Measurements from ENCODE around the gene MBNL1. TPM values are rescaled to one million over a fixed set of nuclear protein-coding genes. Genes with fewer than 3 reads are reported as not detected.

MBNL1 gene
- total and polyA plus RNA-seq, 4 donors = 17.1 to 110 (median 62.3) TPM

- TF ChIP-seq REST (IDR thresholded peaks at IDR 0.05) = no peak
- TF ChIP-seq HNF4A (conservative IDR thresholded peaks at IDR 0.05) = no peak
- TF ChIP-seq CTCF (IDR thresholded peaks at IDR 0.05; ENCODE audit: low read depth, low read length, missing input control) = no peak
- TF ChIP-seq NR2F2 (IDR thresholded peaks at IDR 0.05) = no peak
- TF ChIP-seq TAF1 (conservative IDR thresholded peaks at IDR 0.05) = no peak
- TF ChIP-seq FOXA2 (IDR thresholded peaks at IDR 0.05) = no peak
Observed at GRCh38 chr3:152388631-152389030, 119.9 kb downstream of the MBNL1 start (continued).

- H3K4me3 ChIP-seq (ENCODE audit: low read depth in 1 of 3, low read length in 3 of 3) = no peak overlapping the region
- H3K4me1 ChIP-seq (ENCODE audit: control insufficient read depth in 4 of 4, insufficient read depth in 4 of 4, low read length in 3 of 4) = peaks cover under 1 to 19% (median 6%) of the 10 kb centered on the region in 4 donors
- H3K9ac ChIP-seq (ENCODE audit: low read depth in 1 of 2, low read length in 2 of 2) = no peak overlapping the region
- no peaks in the 10 kb centered on the region for H3K36me3 ChIP-seq (ENCODE audit: control insufficient read depth in 4 of 4, insufficient read depth in 3 of 4, low read depth in 1 of 4, low read length in 3 of 4)
- no peak overlapping the region for H3K27ac ChIP-seq (ENCODE audit: low read depth in 1 of 2, low read length in 2 of 2)
- H3K9me3 ChIP-seq (ENCODE audit: control insufficient read depth in 4 of 4, low read length in 3 of 4) = no peaks in the 10 kb centered on the region
- DNase-seq (ENCODE audit: low spot score) = no peak
- no peak for TF ChIP-seq FOXA1 (IDR thresholded peaks at IDR 0.05)
- WGBS = 87% methylated on average over 6 of the region's 6 CpGs
- no peaks in the 10 kb centered on the region for H3K27me3 ChIP-seq (ENCODE audit: control insufficient read depth in 4 of 4, insufficient read depth in 4 of 4, low read length in 3 of 4)
Observed at GRCh38 chr3:152389316-152389934, 120.7 kb downstream of the MBNL1 start.

GRCh38 chr3:152390647-152391046, 121.9 kb downstream of the MBNL1 start:
- no peak overlapping the region for H3K4me3 ChIP-seq (ENCODE audit: low read depth in 1 of 3, low read length in 3 of 3)
- WGBS = 95% methylated on average over 2 of the region's 2 CpGs
- TF ChIP-seq YY1 (IDR thresholded peaks at IDR 0.05) = no peak
- no peak for TF ChIP-seq FOXA2 (IDR thresholded peaks at IDR 0.05)
- no peaks in the 10 kb centered on the region for H3K36me3 ChIP-seq (ENCODE audit: control insufficient read depth in 4 of 4, insufficient read depth in 3 of 4, low read depth in 1 of 4, low read length in 3 of 4)
- H3K9me3 ChIP-seq (ENCODE audit: control insufficient read depth in 4 of 4, low read length in 3 of 4) = no peaks in the 10 kb centered on the region
- peaks cover 0 to 8% (median 4%) of the 10 kb centered on the region in 4 donors for H3K4me1 ChIP-seq (ENCODE audit: control insufficient read depth in 4 of 4, insufficient read depth in 4 of 4, low read length in 3 of 4)
- no peak for DNase-seq (ENCODE audit: low spot score)
- no peak overlapping the region for H3K9ac ChIP-seq (ENCODE audit: low read depth in 1 of 2, low read length in 2 of 2)
- no peaks in the 10 kb centered on the region for H3K27me3 ChIP-seq (ENCODE audit: control insufficient read depth in 4 of 4, insufficient read depth in 4 of 4, low read length in 3 of 4)
- no peak overlapping the region for H3K27ac ChIP-seq (ENCODE audit: low read depth in 1 of 2, low read length in 2 of 2)

GRCh38 chr3:152391671-152392070, 122.9 kb downstream of the MBNL1 start:
- Histone ChIP-seq H3K27me3 (ENCODE audit: control insufficient read depth in 4 of 4, insufficient read depth in 4 of 4, low read length in 3 of 4) (no peaks in the 10 kb centered on the region), H3K4me1 (ENCODE audit: control insufficient read depth in 4 of 4, insufficient read depth in 4 of 4, low read length in 3 of 4) (peaks cover 0 to 3% (median 2%) of the 10 kb centered on the region in 4 donors), H3K27ac (ENCODE audit: low read depth in 1 of 2, low read length in 2 of 2) (no peak overlapping the region), H3K4me3 (ENCODE audit: low read depth in 1 of 3, low read length in 3 of 3) (no peak overlapping the region), H3K9ac (ENCODE audit: low read depth in 1 of 2, low read length in 2 of 2) (no peak overlapping the region), H3K9me3 (ENCODE audit: control insufficient read depth in 4 of 4, low read length in 3 of 4) (no peaks in the 10 kb centered on the region), H3K36me3 (ENCODE audit: control insufficient read depth in 4 of 4, insufficient read depth in 3 of 4, low read depth in 1 of 4, low read length in 3 of 4) (no peaks in the 10 kb centered on the region)
- no peak for DNase-seq (ENCODE audit: low spot score)
- 79% methylated on average over 1 of the region's 1 CpG for WGBS
- TF ChIP-seq FOXA1 (IDR thresholded peaks at IDR 0.05) = no peak
- no peak for TF ChIP-seq ZBTB33 (IDR thresholded peaks at IDR 0.05)
- no peak for TF ChIP-seq REST (IDR thresholded peaks at IDR 0.05)
- no peak for TF ChIP-seq HNF4A (conservative IDR thresholded peaks at IDR 0.05)
- TF ChIP-seq HNF4G (IDR thresholded peaks at IDR 0.05) = no peak
- no peak for TF ChIP-seq TAF1 (conservative IDR thresholded peaks at IDR 0.05)
- TF ChIP-seq NR2F2 (IDR thresholded peaks at IDR 0.05) = no peak
- TF ChIP-seq YY1 (IDR thresholded peaks at IDR 0.05) = no peak
- TF ChIP-seq RAD21 (IDR thresholded peaks at IDR 0.05) = no peak
- no peak for TF ChIP-seq FOXA2 (IDR thresholded peaks at IDR 0.05)
- TF ChIP-seq RXRA (IDR thresholded peaks at IDR 0.05) = no peak
- no peak for TF ChIP-seq EGR1 (IDR thresholded peaks at IDR 0.05; ENCODE audit: low read depth in 2 of 2)
- TF ChIP-seq SP1 (IDR thresholded peaks at IDR 0.05) = no peak

Measured in liver (tissue), 9 donors.